Daoy (cell line): ENCODE data around the gene MTOR. TPM values are rescaled to one million over a fixed set of nuclear protein-coding genes. Genes with fewer than 3 reads are reported as not detected.

Experiments used
- DNase-seq: peaks from one replicate; pipeline ENCODE4 v3.0.0-alpha.2; 2015; ENCODE audit warnings: low read depth
- total RNA-seq: library from RNA; depleted of rRNA; stranded (reverse); fragments of >200 nt; shearing (Covaris generic); gene quantifications from 2 replicates; pipeline ENCODE4 v1.2.3, GENCODE V29; 2014

The MTOR gene
- total RNA-seq, 1 experiment from 2014 or later: 34.8 TPM

DNA sequence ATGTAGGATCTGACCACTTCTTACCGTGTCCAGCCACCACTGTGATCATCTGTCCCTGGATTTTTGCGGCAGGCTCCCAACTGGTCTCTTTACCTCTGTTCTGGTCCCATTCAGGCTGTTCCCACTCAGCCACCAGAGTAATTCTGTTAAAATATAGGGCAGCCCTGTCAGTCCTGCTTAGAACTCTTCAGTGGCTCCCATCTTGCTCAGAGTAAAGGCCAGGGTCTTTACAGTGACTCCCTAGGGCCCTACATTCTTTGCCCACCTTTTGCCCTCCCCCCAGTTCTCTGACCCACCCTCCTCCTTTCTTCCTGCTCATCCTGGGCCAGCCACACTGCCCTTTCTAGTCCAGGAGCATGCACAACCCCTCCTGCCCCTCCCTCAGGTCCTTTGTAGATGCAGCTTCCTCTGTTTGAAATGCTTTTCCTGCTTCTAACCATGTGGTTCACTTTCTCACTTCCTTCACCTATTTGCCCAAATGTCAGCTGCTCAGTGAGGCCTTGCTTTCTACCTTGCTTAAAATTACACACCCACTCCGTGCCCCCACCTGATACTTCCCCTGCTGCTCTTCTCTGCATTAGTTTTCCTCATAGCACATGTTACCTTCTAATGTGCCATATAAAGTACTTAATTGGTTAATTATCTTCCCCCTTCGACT, 18.5 kb upstream of the MTOR start:
- no peak for DNase-seq

DNA sequence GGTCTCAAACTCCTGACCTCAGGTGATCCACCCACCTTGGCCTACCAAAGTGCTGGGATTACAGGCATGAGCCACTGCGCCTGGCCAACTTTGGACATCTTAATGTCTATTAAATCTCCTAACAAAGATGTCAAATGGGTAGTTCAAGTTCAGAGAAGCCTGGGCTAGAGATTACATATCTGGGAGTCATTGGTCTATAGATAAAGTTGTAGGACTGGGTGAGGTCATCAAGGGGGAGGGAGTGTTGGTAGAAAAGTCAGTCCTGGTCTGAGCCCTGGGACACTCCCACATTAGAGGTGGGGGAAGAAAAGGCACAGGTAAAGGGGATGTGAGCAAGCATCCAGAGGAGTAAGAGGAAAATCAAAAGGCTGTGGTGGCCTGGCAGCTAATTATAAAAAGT, 17.3 kb upstream of the MTOR start:
- no peak for DNase-seq

DNA sequence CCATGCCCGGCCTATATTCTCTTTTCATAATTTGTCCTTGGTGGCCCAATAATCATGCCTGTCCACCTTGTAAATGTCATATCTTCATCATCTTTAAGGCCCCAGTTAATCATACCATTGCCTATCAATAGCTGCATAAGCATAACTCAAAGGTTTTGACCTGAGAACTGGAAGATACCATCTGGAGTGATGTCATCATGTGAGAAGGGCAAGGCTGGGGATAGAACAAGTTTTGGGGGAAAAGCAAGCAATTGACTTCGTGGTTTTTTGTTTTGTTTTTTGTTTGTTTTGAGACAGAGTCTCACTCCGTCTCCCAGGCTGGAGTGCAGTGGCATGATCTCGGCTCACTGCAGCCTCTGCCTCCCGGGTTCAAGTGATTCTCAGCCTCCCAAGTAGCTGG, 16.8 kb upstream of the MTOR start:
- DNase-seq: no peak

DNA sequence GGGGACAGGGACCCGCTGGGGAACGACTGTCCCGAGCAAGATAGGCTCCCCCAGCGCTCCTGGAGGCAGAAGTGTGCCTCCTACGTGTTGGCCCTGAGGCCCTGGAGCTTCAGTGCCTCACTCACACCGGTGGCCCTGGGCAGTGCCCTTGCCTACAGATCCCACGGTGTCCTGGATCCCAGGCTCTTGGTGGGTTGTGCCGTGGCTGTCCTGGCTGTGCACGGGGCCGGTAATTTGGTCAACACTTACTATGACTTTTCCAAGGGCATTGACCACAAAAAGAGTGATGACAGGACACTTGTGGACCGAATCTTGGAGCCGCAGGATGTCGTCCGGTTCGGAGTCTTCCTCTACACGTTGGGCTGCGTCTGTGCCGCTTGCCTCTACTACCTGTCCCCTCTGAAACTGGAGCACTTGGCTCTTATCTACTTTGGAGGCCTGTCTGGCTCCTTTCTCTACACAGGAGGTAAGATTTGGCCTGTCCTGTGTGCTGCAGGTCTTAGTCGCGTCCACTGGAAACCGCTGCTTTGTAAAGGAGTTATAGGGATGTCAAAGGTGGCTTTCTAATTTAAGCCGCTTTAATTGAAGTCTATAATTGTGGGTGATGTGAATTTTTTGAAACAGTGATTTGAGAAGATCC, 11.4 kb upstream of the MTOR start:
- no peak for DNase-seq

DNA sequence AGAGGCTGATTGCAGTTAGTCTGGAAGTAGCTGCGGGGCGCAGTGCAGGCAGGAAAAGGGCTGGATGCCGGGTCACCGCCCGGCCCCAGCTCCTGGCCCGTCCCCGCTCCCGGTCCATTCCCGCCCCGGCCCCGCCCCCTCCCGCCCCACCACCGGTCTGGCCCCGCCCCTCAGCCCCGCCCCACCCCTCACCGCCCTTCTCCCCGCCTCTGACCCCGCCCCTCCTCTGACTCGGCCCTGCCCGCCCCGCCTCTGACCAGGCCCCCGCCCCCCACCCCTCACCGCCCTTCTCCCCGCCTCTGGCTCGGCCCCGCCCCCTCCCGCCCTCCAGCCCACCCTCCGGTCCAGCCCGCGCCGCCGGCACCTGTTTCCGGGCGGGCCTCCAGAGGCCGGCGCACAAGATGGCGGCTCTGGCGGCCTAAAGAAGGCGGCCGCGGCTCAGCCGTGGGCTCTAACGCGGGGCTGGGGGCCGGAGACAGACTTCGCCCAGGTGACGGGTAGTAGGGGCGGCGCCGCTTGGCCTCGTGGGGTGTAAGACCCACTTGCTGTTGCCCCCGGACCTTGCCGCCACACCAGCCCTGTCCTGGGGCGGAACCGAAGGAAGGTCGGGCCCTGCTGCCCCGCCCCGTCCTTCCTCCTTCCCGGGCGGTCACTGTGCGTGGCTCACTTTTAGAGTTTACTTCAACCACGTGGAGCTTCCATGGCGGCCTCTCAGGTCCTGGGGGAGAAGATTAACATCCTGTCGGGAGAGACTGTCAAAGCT, 10.7 kb upstream of the MTOR start, which contains the start of gene UBIAD1:
Gene UBIAD1 (plus strand): TSS at position 367 of the 763 bp plus-strand sequence. CDS start 334 bp downstream, at position 701.
- peak; percentile 92 for DNase-seq

DNA sequence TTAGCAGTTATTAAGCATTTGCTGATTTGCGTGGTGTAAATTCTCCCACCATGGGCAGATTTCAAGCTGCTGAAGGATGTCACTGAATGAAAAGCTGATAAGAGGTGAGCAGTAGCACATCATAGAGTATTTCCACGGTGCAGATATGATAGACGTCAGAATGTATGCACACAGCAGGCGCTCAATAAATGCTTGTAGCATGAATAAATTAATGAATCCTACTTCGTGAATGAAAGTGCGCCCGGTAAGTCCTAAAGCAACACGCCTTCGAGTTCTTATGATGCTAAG, 10.1 kb upstream of the MTOR start:
- DNase-seq: no peak

DNA sequence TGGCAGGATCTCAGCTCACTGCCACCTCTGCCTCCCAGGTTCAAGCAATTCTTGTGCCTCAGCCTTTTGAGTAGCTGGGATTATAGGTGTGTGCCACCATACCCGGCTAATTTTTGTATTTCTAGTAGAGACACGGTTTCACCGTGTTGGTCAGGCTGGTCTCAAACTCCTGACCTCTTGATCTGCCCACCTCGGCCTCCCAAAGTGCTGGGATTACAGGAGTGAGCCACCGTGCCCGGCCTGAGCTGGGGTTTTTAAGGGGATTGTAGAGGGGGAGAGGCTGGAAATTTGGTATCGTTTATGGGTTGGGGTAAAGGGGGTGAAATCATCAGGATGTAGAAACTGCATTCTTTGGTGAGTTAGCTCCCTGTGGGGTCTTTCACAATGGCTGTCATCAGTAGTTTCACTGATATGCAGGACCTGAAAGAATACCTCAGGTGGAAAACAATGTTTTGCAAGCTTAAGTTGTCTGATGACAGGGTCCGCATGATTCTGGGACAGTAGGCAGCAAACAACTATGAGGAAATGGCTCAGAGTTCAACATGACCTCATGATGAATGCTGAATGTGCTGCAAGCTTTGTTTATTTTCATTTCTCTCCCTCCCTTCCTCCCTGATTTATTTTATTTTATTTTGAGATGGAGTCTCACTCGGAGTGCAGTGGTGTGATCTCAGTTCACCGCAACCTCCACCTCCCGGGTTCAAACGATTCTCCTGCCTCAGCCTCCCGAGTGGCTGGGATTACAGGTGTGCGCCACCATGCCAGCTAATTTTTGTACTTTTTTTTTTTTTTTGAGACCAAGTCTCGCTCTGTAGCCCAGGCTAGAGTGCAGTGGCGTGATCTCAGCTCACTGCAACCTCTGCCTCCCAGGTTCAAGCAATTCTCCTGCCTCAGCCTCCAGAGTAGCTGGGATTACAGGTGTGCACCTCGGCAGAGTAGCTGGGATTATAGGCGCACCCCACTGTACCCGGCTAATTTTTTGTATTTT, 5.3 kb upstream of the MTOR start:
- DNase-seq: peak; percentile 61

DNA sequence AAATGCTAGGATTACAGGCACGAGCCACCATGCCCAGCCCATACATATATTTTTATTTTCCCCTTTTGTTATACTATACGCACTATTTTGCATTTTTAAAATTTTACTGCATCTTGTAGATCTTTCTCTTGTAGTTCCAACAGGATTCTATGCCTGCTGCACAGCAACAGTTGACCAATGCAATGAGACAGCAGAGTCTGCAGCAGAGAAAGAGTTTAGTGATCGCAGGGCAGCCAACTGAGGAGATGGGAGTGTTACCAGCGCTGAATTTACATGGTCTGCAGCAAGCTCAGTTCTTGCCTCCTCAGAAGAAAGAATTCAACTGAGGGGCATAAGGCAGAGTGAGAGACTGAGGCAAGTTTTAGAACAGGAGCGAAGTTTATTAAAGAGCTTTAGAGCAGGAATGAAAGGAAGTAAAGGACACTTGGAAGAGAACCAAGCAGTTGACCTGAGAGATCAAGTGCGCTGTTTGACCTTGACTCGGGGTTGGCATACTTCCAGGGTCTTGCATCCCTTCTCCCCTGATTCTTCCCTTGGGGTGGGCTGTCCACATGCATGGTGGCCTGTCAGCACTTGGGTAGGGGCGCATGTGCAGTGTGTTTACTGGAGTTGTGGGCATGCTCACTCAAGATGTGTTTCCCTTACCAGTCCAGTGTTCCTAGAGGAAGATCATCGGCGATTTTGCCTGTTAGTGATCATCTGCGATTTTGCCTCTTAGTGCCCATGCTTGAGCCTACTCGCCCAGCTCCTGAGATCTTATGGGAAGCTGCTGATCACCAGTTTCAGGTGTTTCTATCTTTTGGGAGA, 4.1 kb upstream of the MTOR start:
- no peak for DNase-seq

DNA sequence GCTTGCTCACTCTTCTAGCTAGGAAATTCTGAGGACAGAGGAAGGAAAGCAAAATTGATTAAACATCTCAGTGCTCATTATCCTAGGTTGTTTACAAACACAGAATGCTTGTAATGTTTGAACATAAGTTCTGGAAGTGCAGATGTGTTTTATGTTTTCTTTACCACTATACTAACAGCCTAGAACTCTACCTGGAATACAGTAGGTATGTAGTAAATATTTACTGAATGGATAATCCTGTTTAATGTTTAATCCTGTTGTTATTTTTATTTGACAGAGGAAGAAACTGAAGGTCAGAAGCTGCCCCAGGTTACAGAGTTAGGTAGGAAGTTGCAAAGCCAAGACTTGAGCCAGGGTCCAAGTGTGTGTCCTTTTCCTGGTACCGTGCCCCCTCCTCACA, 6.1 kb downstream of the MTOR start:
- DNase-seq: no peak

DNA sequence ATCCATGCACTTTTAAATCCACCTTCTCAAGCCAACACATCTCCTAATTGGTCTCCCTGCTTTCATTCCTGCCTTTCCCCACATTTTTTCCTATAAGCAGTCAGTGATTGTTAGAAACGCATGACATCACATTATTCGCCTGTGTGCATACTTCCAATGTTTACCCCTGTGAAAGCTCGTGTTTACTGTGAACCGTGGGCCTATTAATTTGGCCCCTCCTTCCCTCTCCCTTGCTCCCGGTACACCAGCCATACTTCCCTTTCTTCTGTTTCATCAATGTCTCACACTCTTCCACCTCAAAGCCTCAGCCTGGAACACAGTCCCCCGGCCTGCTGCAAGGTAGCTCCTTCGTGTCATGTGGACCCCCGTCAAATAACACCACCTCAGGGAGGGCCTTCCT, 9.1 kb downstream of the MTOR start:
- no peak for DNase-seq

DNA sequence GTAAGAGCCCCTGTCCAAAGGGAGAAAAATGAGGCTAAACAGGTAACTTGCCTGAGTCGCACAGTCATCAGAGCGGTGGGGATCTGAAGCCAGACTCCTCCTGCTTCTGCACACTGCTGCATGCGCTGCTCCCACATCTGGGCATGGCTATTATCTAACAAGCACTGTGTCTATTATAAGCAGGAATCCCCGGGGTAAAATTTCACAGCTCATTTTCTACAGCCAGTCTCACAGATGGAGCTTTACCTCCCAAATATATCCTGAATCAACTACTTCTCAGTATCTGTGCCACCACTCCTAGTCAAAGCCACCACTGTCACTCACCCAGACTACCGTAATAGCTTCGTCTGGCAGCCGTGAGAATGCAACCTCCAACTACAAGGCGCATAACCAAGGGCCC, 9.8 kb downstream of the MTOR start:
- DNase-seq: no peak

DNA sequence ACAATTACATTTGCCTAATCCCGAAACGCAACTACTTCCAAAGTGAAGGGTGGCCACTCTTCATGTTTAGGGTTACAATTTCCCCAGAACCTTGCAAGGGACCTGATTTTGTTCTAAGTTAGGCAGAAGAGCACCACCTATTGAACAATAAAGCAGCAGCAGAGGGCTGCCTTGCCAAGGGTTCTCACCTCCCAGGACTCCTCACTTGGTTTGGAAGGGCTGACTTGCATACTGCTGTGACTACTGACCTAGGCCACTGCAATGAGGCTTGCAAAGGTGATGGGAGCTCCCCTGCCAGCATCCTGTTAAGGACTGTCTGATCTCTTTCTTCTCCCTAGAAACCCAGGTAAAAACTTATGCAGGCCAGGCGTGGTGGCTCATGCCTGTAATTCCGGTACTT, 14.2 kb downstream of the MTOR start:
- DNase-seq: no peak

DNA sequence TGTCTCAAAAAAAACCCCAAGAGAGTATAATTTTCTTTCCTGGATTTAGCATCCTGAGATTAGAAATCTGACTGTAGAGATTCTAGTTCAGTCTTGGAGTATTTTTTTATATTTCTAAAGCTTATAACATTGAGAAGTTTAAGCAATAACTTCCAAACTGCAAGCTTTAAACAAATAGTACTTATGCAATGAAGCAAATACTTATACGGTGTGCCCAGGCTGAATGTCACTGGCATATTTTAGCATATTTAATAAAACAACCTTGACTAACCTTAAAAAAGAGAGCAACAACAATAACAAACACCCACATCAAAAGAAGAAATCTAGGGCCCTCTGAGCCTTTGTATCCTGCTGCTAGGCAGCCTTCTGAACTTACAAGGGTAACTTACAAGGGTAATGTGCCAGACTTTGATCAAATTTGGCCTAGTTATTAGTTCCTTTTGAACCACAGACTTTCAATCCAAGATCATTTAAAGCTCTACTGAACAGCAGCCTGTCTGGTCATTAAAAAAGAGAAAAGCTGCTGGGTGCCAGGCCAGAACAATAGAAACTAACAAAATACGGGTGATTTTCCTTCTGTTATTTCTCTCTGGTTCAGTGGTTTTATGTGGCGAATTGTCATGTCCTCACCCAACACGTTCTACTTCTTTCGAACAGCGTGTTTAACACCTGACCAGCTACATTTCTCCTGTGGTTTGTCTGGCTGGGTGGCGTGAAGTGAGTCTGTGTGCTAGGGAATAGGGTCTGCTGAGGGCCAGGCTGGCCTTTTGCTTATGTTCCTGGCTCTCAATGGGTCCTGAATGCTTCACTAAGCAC, 16.2 kb downstream of the MTOR start:
- DNase-seq: no peak

DNA sequence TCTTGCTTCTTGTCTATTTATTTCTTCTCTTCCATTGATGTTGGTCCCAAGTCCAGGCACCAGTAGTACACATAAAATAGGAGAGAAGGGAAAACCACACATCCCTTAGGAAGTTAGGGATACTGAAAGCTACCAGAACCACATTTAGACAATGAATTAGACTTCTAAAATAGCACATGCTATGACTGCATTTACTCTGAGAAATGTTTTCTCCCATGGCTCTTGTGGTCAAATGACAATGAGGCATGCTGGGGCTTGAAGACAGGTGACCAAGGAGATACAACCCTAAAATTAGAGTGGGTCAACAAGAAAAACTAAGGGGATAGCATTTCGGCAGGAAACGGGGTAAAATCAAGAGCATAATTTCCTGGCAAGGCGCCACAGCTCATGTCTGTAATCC, 17.1 kb downstream of the MTOR start:
- no peak for DNase-seq

DNA sequence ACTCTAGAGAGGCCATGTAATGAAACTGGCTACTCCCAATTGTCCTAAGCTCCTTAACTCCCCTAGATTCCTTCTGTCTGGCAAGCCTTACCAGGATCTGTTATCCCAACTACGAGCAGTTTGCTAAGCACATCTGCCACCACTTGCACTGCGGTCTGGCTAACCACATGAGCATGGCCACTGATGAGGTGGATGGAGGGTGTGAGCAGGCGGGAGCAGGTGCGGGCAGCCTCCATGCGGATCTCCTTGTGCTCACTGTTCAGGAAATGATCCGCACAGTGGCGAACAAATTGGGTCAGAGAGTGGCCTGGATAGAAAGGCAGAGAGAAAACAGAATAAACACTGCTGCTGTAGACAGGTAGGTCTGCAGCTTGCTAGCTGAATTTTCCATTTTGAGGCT, 24.0 kb downstream of the MTOR start:
- no peak for DNase-seq

DNA sequence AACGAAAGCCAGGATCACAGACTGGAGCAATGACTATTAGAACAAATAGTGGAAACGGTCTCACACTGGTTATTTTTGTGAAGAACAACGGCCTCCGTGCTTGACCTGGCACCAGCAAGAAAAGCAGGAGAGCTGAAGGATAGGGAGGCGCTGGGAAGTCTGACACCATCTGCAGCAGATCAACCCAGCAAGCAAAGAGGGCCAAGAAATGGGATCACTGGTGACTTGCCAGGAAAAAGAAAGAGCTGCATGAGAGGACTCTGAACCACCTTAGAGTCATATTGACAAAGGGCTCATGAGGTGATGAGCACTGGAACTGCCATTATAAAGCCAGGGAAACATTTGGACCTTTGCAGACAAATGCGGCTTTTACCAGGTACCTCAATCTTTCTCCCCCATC, 25.0 kb downstream of the MTOR start:
- no peak for DNase-seq

DNA sequence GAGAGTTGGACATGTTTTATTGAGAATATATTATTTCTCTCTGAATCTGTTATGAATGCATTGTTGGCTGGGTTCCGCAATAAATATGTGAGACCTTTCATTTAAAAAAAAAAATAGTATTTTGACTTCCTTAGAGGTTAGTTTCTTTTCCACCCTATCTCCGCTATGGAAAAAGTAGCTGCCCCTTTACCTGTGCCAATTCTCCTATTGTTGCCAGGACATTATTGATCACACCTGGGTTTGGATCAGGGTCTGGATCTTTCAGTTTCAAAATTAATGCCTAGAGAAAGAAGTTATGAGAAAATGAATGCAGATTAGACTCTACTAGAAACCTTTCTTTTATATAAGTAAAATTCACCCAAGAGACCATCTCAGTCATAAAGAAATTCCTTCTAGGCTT, 29.1 kb downstream of the MTOR start:
- DNase-seq: no peak

DNA sequence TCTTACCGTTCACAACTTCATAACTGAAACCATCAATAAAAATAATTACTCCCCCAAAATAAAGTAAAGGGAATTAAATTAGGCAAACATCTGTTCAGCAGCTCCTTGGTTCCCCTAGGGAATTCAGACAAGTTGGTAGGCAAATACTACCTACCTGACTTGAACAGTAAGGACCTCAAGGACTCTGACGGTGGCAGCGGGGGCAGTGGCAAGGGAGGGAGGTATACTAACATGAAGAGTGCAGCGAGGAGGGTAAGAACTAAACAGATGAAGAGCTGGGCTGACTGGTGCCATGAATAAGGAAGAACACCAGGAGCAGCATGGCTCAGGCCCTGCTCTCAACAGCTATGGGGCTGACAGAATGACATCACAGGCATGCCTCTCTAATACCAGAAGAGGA, 33.1 kb downstream of the MTOR start:
- no peak for DNase-seq

DNA sequence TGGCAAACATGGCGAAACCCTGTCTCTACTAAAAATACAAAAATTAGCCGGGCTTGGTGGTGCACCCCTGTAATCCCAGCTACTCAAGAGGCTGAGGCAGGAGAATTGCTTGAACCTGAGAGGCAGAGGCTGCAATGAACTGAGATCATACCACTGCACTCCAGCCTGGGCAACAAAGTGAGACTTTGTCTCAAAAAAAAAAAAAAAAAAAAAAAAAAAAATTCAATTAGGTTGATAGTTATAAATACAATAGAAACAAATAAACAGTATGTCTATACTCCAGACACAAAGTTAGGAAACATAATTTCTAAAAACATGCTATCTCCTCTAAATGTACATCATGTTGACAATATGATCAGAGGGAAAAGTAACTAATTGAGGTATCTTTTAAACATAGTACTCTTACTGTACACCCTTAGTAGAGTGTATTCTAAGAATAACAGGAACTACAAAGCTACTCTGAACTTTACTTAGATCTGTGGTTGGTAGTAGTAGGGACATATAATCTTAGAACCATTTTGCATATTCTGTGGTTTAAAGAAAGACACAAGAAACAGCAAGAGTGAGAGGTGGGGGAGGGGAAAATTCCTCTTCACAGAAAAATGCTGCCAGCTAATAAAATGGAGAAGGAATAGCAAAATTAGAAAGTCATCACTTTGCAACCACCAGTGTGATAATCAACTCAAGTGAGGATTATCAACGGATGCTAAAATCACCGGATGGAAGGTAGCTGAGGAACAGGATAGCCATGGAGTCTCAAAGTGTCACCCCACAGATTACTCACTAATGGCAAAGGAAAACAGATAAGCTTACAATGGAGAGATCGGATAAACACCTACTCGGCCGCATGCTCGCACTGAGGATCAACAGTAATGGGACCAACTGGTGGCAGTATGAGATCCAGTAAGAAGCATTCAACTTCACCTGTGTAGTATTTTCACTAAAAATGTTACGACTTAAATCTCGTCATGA, 35.0 kb downstream of the MTOR start:
- DNase-seq: no peak
